ENCODE data around the gene CYP2A6.
"Not testable (repeated sequence)": the region's sequence is repeated elsewhere in the genome, so short reads cannot be mapped to it uniquely, and the experiment has no call there.

Gene CYP2A6

DNA sequence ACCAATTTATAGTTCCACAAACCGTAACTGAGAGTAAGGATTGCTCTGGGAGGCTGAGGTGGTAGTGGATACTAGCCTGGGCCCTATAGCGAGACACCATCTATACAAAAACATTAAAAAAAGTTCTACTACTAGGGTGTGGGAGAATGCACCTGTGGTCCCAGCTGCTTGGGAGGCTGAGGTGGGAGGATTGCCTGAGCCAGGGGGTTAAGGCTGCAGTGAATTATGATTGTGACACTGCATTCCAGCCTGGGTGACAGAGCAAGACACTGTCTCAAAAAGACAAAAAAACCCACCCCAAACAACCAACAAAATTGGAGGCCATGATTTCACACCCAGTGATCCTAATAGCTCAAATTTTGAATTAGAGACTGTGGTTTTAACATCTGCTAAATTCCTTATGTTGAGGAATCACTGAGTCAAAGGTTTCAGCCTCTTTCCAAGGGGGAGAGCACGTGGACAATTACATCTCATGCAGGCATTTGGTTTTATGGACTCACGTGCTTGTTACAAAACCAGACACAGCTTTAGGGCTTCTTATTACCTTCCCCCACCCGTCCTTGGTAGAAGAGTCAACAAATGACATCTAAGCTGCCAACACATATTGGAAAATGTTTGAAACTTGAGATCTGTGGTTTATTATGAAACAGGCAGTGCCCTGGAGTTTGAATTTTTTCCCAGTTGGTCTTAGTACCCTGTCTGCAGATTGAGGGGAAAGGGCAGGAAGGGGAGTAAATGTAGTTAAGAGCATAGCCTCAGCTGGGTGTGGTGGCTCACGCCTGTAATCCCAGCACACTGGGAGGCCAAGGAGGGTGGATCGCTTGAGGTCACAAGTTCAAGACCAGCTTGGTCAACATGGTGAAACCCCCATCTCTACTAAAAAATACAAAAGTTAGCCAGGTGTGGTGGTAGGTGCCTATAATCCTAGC, 18.5 kb downstream of the CYP2A6 start:
- Histone ChIP-seq H3K4me1 (ENCODE audit: control insufficient read depth in 2 of 2, insufficient read depth in 2 of 2, low read length in 2 of 2) (peaks cover 10 to 18% of the 10 kb centered on the region in 2 donors), H3K4me3 (ENCODE audit: low read length in 2 of 2) (peak overlapping the region in 1 of 2 donors; percentile 11), H3K36me3 (ENCODE audit: control insufficient read depth in 2 of 2, insufficient read depth in 2 of 2, low read length in 2 of 2) (peaks cover 2 to 4% of the 10 kb centered on the region in 2 donors), H3K27me3 (ENCODE audit: control insufficient read depth in 2 of 2, insufficient read depth in 2 of 2, low read length in 2 of 2) (no peaks in the 10 kb centered on the region), H3K27ac (ENCODE audit: low read depth in 2 of 2, low read length in 2 of 2) (peak overlapping the region; percentile 74 to 77), H3K9ac (ENCODE audit: low read depth in 1 of 2, low read length in 2 of 2) (peak overlapping the region in 1 of 2 donors; percentile 2), H3K9me3 (ENCODE audit: control insufficient read depth in 2 of 2, low read length in 2 of 2) (no peaks in the 10 kb centered on the region)

- not testable (repeated sequence) for H3K36me3 ChIP-seq (ENCODE audit: control insufficient read depth in 2 of 2, insufficient read depth in 2 of 2, low read length in 2 of 2); H3K4me3 ChIP-seq (ENCODE audit: low read length in 2 of 2); H3K9ac ChIP-seq (ENCODE audit: low read depth in 1 of 2, low read length in 2 of 2); H3K9me3 ChIP-seq (ENCODE audit: control insufficient read depth in 2 of 2, low read length in 2 of 2); H3K27ac ChIP-seq (ENCODE audit: low read depth in 2 of 2, low read length in 2 of 2); H3K27me3 ChIP-seq (ENCODE audit: control insufficient read depth in 2 of 2, insufficient read depth in 2 of 2, low read length in 2 of 2)
- peaks cover 10 to 18% of the 10 kb centered on the region in 2 donors for H3K4me1 ChIP-seq (ENCODE audit: control insufficient read depth in 2 of 2, insufficient read depth in 2 of 2, low read length in 2 of 2)
These were observed 19.5 kb downstream of the CYP2A6 start for GRCh38 chr19:40830741-40831140.

DNA sequence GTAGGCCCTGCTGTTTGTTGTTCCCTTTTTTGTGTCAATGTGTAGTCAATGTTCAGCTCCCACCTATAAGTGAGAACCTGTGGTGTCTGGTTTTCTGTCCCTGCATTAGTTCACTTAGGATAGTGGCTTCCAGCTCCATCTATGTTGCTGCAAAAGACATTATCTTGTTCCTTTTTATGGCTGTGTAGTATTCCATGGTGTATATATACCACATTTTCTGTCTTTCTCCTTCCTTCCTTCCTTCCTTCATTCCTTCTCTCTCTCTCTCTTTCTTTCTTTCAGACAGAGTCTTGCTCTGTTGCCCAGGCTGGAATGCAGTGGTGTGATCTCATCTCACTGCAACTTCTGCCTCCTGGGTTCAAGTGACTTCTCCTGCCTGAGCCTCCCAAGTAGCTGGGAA, 21.0 kb downstream of the CYP2A6 start:
- Histone ChIP-seq H3K9ac (ENCODE audit: low read depth in 1 of 2, low read length in 2 of 2) (no peak overlapping the region), H3K4me1 (ENCODE audit: control insufficient read depth in 2 of 2, insufficient read depth in 2 of 2, low read length in 2 of 2) (peaks cover 10 to 18% of the 10 kb centered on the region in 2 donors), H3K27me3 (ENCODE audit: control insufficient read depth in 2 of 2, insufficient read depth in 2 of 2, low read length in 2 of 2) (no peaks in the 10 kb centered on the region), H3K36me3 (ENCODE audit: control insufficient read depth in 2 of 2, insufficient read depth in 2 of 2, low read length in 2 of 2) (peaks cover 2 to 4% of the 10 kb centered on the region in 2 donors), H3K4me3 (ENCODE audit: low read length in 2 of 2) (no peak overlapping the region), H3K9me3 (ENCODE audit: control insufficient read depth in 2 of 2, low read length in 2 of 2) (no peaks in the 10 kb centered on the region), H3K27ac (ENCODE audit: low read depth in 2 of 2, low read length in 2 of 2) (no peak overlapping the region)

GRCh38 chr19:40827386-40828247, 22.6 kb downstream of the CYP2A6 start:
- no peak overlapping the region for H3K27ac ChIP-seq (ENCODE audit: low read depth in 2 of 2, low read length in 2 of 2)
- H3K36me3 ChIP-seq (ENCODE audit: control insufficient read depth in 2 of 2, insufficient read depth in 2 of 2, low read length in 2 of 2): peaks cover 2 to 4% of the 10 kb centered on the region in 2 donors
- H3K9me3 ChIP-seq (ENCODE audit: control insufficient read depth in 2 of 2, low read length in 2 of 2): no peaks in the 10 kb centered on the region
- H3K4me1 ChIP-seq (ENCODE audit: control insufficient read depth in 2 of 2, insufficient read depth in 2 of 2, low read length in 2 of 2): peaks cover 10 to 16% of the 10 kb centered on the region in 2 donors
- no peak overlapping the region for H3K4me3 ChIP-seq (ENCODE audit: low read length in 2 of 2)
- no peaks in the 10 kb centered on the region for H3K27me3 ChIP-seq (ENCODE audit: control insufficient read depth in 2 of 2, insufficient read depth in 2 of 2, low read length in 2 of 2)
- no peak overlapping the region for H3K9ac ChIP-seq (ENCODE audit: low read depth in 1 of 2, low read length in 2 of 2)

GRCh38 chr19:40826699-40827385, 23.4 kb downstream of the CYP2A6 start:
- H3K27me3 ChIP-seq (ENCODE audit: control insufficient read depth in 2 of 2, insufficient read depth in 2 of 2, low read length in 2 of 2); H3K4me3 ChIP-seq (ENCODE audit: low read length in 2 of 2); H3K36me3 ChIP-seq (ENCODE audit: control insufficient read depth in 2 of 2, insufficient read depth in 2 of 2, low read length in 2 of 2); H3K4me1 ChIP-seq (ENCODE audit: control insufficient read depth in 2 of 2, insufficient read depth in 2 of 2, low read length in 2 of 2); H3K9ac ChIP-seq (ENCODE audit: low read depth in 1 of 2, low read length in 2 of 2); H3K9me3 ChIP-seq (ENCODE audit: control insufficient read depth in 2 of 2, low read length in 2 of 2); H3K27ac ChIP-seq (ENCODE audit: low read depth in 2 of 2, low read length in 2 of 2): not testable (repeated sequence)

DNA sequence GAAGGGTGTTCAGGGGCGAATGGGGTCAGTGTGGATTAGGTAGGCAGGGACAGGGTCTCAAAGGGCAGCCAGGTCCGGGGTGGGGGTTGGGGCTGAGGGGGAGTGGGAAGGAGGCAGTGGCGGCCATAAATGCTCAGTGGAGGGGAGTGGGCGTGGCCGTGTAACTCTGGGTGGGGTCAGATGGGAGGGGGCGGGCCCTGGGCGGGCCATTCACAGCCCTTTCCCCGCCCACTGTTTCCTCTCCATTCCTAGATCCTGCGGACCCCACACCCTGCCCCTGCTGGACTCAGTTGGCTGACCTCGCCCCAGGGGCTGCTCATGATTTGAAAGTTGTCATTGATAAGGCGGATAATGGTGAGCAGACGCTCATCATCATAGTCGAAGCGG, 23.9 kb downstream of the CYP2A6 start:
- H3K9ac ChIP-seq (ENCODE audit: low read depth in 1 of 2, low read length in 2 of 2); H3K4me1 ChIP-seq (ENCODE audit: control insufficient read depth in 2 of 2, insufficient read depth in 2 of 2, low read length in 2 of 2); H3K4me3 ChIP-seq (ENCODE audit: low read length in 2 of 2); H3K27ac ChIP-seq (ENCODE audit: low read depth in 2 of 2, low read length in 2 of 2); H3K36me3 ChIP-seq (ENCODE audit: control insufficient read depth in 2 of 2, insufficient read depth in 2 of 2, low read length in 2 of 2); H3K27me3 ChIP-seq (ENCODE audit: control insufficient read depth in 2 of 2, insufficient read depth in 2 of 2, low read length in 2 of 2); H3K9me3 ChIP-seq (ENCODE audit: control insufficient read depth in 2 of 2, low read length in 2 of 2): not testable (repeated sequence)

GRCh38 chr19:40825460-40826095, 24.7 kb downstream of the CYP2A6 start:
- not testable (repeated sequence) for H3K36me3 ChIP-seq (ENCODE audit: control insufficient read depth in 2 of 2, insufficient read depth in 2 of 2, low read length in 2 of 2); H3K4me1 ChIP-seq (ENCODE audit: control insufficient read depth in 2 of 2, insufficient read depth in 2 of 2, low read length in 2 of 2); H3K4me3 ChIP-seq (ENCODE audit: low read length in 2 of 2); H3K27ac ChIP-seq (ENCODE audit: low read depth in 2 of 2, low read length in 2 of 2); H3K9me3 ChIP-seq (ENCODE audit: control insufficient read depth in 2 of 2, low read length in 2 of 2); H3K27me3 ChIP-seq (ENCODE audit: control insufficient read depth in 2 of 2, insufficient read depth in 2 of 2, low read length in 2 of 2); H3K9ac ChIP-seq (ENCODE audit: low read depth in 1 of 2, low read length in 2 of 2)

DNA sequence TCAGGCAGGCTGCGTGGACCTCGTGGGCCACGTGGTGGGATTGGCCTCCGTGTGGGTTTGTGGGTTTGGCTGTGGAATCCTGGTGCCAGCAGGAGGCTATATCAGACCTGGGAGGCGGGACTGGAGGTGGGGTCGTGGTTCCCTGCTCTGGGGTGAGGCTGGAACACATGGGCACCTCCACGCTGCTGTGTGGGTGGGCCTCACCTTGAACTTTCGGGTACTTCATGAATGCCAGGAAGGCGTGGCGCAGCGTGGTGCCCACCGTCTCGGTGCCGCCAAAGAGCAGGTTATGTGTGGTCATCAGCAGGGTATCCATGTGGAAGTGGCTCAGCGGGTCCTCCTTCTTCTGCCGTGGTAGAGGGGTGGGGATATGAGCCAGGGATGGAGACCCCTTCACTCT, 25.3 kb downstream of the CYP2A6 start:
- H3K9ac ChIP-seq (ENCODE audit: low read depth in 1 of 2, low read length in 2 of 2); H3K4me3 ChIP-seq (ENCODE audit: low read length in 2 of 2); H3K9me3 ChIP-seq (ENCODE audit: control insufficient read depth in 2 of 2, low read length in 2 of 2); H3K36me3 ChIP-seq (ENCODE audit: control insufficient read depth in 2 of 2, insufficient read depth in 2 of 2, low read length in 2 of 2); H3K27me3 ChIP-seq (ENCODE audit: control insufficient read depth in 2 of 2, insufficient read depth in 2 of 2, low read length in 2 of 2); H3K4me1 ChIP-seq (ENCODE audit: control insufficient read depth in 2 of 2, insufficient read depth in 2 of 2, low read length in 2 of 2); H3K27ac ChIP-seq (ENCODE audit: low read depth in 2 of 2, low read length in 2 of 2): not testable (repeated sequence)

DNA sequence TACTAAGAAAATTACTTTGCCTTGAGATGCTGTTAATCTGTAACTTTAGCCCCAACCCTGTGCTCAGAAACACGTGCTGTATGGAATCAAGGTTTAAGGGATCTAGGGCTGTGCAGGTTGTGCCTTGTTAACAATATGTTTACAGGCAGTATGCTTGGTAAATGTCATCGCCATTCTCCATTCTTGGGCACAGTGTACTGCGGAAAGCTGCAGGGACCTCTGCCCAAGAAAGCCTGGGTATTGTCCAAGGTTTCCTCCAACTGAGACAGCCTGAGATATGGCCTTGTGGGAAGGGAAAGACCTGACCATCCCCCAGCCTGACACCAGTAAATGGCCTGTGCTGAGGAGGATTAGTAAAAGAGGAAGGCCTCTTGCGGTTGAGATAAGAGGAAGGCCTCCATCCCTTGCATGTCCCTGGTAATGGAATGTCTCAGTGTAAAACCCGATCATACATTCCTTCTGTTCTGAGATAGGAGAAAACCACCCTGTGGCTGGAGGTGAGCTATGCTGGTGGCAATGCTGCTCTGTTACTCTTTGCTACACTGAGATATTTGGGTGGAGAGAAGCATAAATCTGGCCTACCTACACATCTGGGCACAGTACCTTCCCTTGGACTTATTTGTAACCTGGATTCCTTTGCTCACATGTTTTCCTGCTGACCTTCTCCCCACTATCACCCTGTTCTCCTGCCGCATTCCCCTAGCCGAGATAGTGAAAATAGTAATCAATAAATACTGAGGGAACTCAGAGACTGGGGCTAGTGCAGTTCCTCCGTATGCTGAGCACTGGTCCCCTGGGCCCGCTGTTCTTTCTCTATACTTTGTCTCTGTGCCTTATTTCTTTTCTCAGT, 27.3 kb downstream of the CYP2A6 start:
- not testable (repeated sequence) for H3K9me3 ChIP-seq (ENCODE audit: control insufficient read depth in 2 of 2, low read length in 2 of 2); H3K27ac ChIP-seq (ENCODE audit: low read depth in 2 of 2, low read length in 2 of 2); H3K27me3 ChIP-seq (ENCODE audit: control insufficient read depth in 2 of 2, insufficient read depth in 2 of 2, low read length in 2 of 2); H3K4me3 ChIP-seq (ENCODE audit: low read length in 2 of 2); H3K36me3 ChIP-seq (ENCODE audit: control insufficient read depth in 2 of 2, insufficient read depth in 2 of 2, low read length in 2 of 2); H3K9ac ChIP-seq (ENCODE audit: low read depth in 1 of 2, low read length in 2 of 2)
- peaks cover 13 to 14% of the 10 kb centered on the region in 2 donors for H3K4me1 ChIP-seq (ENCODE audit: control insufficient read depth in 2 of 2, insufficient read depth in 2 of 2, low read length in 2 of 2)

All from mucosa of rectum (tissue), 2 donors.